ENCODE data around the gene EIF3B. TPM values are rescaled to one million over a fixed set of nuclear protein-coding genes. Genes with fewer than 3 reads are reported as not detected.

Gene EIF3B
- total and polyA plus RNA-seq, 9 of the 15 experiments (the other 6 are each of a cell fraction or from before 2014, with no cell fraction given) = 25.9 to 494 (median 357) TPM

- TF ChIP-seq, protein P1, sequence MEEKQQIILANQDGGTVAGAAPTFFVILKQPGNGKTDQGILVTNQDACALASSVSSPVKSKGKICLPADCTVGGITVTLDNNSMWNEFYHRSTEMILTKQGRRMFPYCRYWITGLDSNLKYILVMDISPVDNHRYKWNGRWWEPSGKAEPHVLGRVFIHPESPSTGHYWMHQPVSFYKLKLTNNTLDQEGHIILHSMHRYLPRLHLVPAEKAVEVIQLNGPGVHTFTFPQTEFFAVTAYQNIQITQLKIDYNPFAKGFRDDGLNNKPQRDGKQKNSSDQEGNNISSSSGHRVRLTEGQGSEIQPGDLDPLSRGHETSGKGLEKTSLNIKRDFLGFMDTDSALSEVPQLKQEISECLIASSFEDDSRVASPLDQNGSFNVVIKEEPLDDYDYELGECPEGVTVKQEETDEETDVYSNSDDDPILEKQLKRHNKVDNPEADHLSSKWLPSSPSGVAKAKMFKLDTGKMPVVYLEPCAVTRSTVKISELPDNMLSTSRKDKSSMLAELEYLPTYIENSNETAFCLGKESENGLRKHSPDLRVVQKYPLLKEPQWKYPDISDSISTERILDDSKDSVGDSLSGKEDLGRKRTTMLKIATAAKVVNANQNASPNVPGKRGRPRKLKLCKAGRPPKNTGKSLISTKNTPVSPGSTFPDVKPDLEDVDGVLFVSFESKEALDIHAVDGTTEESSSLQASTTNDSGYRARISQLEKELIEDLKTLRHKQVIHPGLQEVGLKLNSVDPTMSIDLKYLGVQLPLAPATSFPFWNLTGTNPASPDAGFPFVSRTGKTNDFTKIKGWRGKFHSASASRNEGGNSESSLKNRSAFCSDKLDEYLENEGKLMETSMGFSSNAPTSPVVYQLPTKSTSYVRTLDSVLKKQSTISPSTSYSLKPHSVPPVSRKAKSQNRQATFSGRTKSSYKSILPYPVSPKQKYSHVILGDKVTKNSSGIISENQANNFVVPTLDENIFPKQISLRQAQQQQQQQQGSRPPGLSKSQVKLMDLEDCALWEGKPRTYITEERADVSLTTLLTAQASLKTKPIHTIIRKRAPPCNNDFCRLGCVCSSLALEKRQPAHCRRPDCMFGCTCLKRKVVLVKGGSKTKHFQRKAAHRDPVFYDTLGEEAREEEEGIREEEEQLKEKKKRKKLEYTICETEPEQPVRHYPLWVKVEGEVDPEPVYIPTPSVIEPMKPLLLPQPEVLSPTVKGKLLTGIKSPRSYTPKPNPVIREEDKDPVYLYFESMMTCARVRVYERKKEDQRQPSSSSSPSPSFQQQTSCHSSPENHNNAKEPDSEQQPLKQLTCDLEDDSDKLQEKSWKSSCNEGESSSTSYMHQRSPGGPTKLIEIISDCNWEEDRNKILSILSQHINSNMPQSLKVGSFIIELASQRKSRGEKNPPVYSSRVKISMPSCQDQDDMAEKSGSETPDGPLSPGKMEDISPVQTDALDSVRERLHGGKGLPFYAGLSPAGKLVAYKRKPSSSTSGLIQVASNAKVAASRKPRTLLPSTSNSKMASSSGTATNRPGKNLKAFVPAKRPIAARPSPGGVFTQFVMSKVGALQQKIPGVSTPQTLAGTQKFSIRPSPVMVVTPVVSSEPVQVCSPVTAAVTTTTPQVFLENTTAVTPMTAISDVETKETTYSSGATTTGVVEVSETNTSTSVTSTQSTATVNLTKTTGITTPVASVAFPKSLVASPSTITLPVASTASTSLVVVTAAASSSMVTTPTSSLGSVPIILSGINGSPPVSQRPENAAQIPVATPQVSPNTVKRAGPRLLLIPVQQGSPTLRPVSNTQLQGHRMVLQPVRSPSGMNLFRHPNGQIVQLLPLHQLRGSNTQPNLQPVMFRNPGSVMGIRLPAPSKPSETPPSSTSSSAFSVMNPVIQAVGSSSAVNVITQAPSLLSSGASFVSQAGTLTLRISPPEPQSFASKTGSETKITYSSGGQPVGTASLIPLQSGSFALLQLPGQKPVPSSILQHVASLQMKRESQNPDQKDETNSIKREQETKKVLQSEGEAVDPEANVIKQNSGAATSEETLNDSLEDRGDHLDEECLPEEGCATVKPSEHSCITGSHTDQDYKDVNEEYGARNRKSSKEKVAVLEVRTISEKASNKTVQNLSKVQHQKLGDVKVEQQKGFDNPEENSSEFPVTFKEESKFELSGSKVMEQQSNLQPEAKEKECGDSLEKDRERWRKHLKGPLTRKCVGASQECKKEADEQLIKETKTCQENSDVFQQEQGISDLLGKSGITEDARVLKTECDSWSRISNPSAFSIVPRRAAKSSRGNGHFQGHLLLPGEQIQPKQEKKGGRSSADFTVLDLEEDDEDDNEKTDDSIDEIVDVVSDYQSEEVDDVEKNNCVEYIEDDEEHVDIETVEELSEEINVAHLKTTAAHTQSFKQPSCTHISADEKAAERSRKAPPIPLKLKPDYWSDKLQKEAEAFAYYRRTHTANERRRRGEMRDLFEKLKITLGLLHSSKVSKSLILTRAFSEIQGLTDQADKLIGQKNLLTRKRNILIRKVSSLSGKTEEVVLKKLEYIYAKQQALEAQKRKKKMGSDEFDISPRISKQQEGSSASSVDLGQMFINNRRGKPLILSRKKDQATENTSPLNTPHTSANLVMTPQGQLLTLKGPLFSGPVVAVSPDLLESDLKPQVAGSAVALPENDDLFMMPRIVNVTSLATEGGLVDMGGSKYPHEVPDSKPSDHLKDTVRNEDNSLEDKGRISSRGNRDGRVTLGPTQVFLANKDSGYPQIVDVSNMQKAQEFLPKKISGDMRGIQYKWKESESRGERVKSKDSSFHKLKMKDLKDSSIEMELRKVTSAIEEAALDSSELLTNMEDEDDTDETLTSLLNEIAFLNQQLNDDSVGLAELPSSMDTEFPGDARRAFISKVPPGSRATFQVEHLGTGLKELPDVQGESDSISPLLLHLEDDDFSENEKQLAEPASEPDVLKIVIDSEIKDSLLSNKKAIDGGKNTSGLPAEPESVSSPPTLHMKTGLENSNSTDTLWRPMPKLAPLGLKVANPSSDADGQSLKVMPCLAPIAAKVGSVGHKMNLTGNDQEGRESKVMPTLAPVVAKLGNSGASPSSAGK (IDR thresholded peaks at IDR 0.05) = 0 out of 2 replicates have a peak, but pooled peaks have one; percentile 51
- TF ChIP-seq CBFA2T2 (conservative IDR thresholded peaks at IDR 0.05) = 0 out of 2 replicates have a peak, but pooled peaks have one; percentile 30
- TF ChIP-seq CCAR2 (IDR thresholded peaks at IDR 0.05; ENCODE audit: low read depth, low read length) = no peak
- no peak for TF ChIP-seq ZNF311 (CRISPR knock-in tag; IDR thresholded peaks at IDR 0.05)
- TF ChIP-seq FOXK1 (CRISPR knock-in tag; IDR thresholded peaks at IDR 0.05; ENCODE audit: borderline replicate concordance) = no peak
- TF ChIP-seq, protein P2, sequence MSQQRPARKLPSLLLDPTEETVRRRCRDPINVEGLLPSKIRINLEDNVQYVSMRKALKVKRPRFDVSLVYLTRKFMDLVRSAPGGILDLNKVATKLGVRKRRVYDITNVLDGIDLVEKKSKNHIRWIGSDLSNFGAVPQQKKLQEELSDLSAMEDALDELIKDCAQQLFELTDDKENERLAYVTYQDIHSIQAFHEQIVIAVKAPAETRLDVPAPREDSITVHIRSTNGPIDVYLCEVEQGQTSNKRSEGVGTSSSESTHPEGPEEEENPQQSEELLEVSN (IDR thresholded peaks at IDR 0.05; ENCODE audit: borderline replicate concordance in 1 of 2, extremely low read depth in 1 of 2, insufficient read depth in 1 of 2, insufficient read length in 1 of 2, low read depth in 1 of 2, low read length in 1 of 2, poor library complexity in 1 of 2, severe bottlenecking in 1 of 2) = peak in 1 of 2 experiments; percentile 35
Observed at GRCh38 chr7:2405601-2406345, 51.1 kb downstream of the EIF3B start (continued).

Measured in K562 (cell line).